ENCODE measurements around the gene AP1S3. TPM values are rescaled to one million over a fixed set of nuclear protein-coding genes. Genes with fewer than 3 reads are reported as not detected.
"Not testable (repeated sequence)": the region's sequence is repeated elsewhere in the genome, so short reads cannot be mapped to it uniquely, and the experiment has no call there.

Gene AP1S3
- total RNA-seq, 1 donor from 2014 or later: 0.47 TPM

DNA sequence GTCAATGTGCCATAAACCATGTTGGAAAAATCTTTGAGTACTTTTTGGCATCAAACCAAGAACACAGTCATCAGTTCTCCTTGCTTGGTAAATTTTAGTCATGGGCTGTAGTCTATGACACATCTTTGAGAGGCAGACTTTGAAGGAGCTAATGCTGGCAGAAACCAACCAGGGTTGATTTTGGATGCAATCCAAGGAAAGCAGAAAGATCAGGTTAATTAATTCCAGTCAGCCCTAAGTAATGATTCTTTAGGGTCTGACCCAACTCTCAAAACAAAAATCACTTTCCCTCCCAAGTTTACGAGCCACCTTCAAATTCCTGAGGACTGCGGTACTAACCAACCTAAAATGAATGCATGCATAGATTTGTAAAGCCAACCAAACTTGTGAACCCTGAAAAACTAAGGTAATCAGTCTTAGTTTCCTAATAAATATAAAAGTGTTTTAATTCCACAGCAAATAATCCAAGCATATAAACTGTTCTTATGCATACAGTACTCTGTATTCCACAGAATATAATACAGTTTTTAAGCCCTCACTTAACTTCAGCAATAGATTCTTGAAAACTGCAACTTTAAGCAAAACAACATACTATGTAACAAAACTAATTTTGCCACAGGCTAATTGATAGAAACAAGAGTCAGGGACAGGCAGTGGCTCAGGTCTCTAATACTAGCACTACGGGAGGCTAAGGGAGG is 22.0 kb downstream of the AP1S3 start:
- intact Hi-C loops (cut with micrococcal nuclease): no loop called here

DNA sequence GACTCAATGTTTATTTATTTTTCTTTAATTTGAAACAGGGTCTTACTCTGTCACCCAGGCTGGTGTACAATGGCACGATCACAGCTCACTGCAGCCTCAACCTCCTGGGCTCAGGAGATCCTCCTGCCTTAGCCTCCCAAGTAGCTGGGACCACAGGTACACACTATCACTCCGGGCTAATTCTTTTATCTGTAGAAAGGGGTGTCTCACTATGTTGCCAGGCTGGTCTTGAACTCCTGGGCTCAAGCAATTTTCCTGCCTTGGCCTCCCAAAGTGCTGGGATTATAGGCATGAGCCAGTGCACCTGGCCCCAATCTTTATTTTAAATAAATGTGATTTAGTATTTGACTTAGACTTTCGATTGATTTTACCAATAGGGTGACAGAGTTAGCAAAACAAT is 22.6 kb downstream of the AP1S3 start:
- not testable (repeated sequence) for DNase-seq

More for the DNA sequence above, 22.0 kb downstream of the AP1S3 start:
- Histone ChIP-seq H3K27me3 (ENCODE audit: low read depth) (no peaks in the 10 kb centered on the region), H3K36me3 (no peaks in the 10 kb centered on the region), H3K4me1 (no peaks in the 10 kb centered on the region), H3K9me3 (replicated peaks) (no peaks in the 10 kb centered on the region), H3K4me3 (no peak overlapping the region), H3K27ac (replicated peaks) (no peak overlapping the region)
- no peak for DNase-seq
- TF ChIP-seq, protein P1, sequence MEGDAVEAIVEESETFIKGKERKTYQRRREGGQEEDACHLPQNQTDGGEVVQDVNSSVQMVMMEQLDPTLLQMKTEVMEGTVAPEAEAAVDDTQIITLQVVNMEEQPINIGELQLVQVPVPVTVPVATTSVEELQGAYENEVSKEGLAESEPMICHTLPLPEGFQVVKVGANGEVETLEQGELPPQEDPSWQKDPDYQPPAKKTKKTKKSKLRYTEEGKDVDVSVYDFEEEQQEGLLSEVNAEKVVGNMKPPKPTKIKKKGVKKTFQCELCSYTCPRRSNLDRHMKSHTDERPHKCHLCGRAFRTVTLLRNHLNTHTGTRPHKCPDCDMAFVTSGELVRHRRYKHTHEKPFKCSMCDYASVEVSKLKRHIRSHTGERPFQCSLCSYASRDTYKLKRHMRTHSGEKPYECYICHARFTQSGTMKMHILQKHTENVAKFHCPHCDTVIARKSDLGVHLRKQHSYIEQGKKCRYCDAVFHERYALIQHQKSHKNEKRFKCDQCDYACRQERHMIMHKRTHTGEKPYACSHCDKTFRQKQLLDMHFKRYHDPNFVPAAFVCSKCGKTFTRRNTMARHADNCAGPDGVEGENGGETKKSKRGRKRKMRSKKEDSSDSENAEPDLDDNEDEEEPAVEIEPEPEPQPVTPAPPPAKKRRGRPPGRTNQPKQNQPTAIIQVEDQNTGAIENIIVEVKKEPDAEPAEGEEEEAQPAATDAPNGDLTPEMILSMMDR (IDR thresholded peaks at IDR 0.05; ENCODE audit: borderline replicate concordance): no peak

DNA sequence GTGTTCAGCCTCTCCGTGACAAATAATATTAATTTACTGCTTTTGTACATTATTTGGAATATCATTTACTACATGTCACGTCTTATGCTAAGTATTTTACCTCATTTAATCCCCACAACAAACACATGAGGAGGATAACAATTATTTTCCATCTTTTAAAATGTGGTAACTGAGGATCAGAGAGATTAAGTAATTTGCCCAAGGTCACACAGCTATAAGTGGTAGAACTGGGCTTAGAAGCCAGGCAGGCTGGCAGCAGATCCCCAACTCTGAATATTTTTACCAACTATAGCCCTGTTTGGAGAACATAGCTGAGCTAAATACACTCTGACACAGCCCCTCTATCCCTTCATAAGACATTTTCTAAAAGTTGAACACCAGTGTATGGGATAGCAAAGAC is 24.1 kb downstream of the AP1S3 start:
- H3K36me3 ChIP-seq: no peaks in the 10 kb centered on the region
- DNase-seq: no peak
- H3K27ac ChIP-seq (replicated peaks): no peak overlapping the region
- no peaks in the 10 kb centered on the region for H3K9me3 ChIP-seq (replicated peaks)
- no peaks in the 10 kb centered on the region for H3K27me3 ChIP-seq (ENCODE audit: low read depth)
- TF ChIP-seq, protein P1 (IDR thresholded peaks at IDR 0.05; ENCODE audit: borderline replicate concordance): no peak
- no peak overlapping the region for H3K4me3 ChIP-seq
- no peaks in the 10 kb centered on the region for H3K4me1 ChIP-seq
- intact Hi-C loops (cut with micrococcal nuclease): no loop called here

More for the DNA sequence above, 22.6 kb downstream of the AP1S3 start:
- H3K4me3 ChIP-seq; H3K27me3 ChIP-seq (ENCODE audit: low read depth); H3K4me1 ChIP-seq; H3K27ac ChIP-seq (replicated peaks); H3K36me3 ChIP-seq; H3K9me3 ChIP-seq (replicated peaks); intact Hi-C loops (cut with micrococcal nuclease): not testable (repeated sequence)

DNA sequence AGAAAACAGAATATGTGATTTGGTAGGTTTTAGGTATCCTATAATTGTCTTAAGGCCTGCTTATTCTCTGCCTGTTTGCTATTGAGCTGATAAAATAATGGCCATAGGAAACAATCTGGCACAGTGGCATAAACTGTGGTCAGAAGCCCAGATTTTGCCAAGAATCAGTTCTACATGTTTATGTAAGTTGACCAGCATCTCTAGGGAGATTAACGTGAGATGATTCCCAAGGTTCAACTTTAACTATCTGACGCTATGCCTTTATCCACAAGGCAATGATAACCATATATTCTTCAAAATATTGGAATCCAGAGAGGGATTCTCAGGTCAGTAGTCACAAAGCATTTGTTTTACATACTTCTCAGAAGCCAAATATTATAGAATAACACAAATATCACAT is 25.6 kb downstream of the AP1S3 start:
- no peaks in the 10 kb centered on the region for H3K36me3 ChIP-seq
- no peak for DNase-seq
- TF ChIP-seq, protein P1 (IDR thresholded peaks at IDR 0.05; ENCODE audit: borderline replicate concordance): no peak
- no peaks in the 10 kb centered on the region for H3K9me3 ChIP-seq (replicated peaks)
- intact Hi-C loops (cut with micrococcal nuclease): no loop called here
- no peaks in the 10 kb centered on the region for H3K4me1 ChIP-seq
- H3K27ac ChIP-seq (replicated peaks): no peak overlapping the region
- no peaks in the 10 kb centered on the region for H3K27me3 ChIP-seq (ENCODE audit: low read depth)
- no peak overlapping the region for H3K4me3 ChIP-seq

DNA sequence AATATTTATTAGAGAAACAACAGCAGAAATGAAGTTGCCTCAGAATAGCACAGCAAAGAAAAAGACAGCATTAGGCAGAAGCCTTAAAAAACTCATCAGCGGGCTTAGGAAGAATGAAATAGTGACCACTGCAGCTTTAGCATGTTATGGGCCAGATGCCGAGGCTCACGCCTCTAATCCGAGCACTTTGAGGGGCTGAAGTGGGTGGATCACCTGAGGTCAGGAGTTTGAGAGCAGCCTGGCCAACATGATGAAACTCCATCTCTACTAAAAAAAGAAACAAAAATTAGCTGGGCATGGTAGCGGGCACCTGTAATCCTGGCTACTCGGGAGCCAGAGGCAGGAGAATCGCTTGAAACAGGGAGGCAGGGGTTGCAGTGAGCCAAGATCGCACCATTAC is 32.4 kb downstream of the AP1S3 start:
- Histone ChIP-seq H3K9me3 (replicated peaks) (no peaks in the 10 kb centered on the region), H3K27ac (replicated peaks) (no peak overlapping the region), H3K27me3 (ENCODE audit: low read depth) (no peaks in the 10 kb centered on the region), H3K36me3 (no peaks in the 10 kb centered on the region), H3K4me3 (no peak overlapping the region), H3K4me1 (no peaks in the 10 kb centered on the region)
- TF ChIP-seq, protein P1 (IDR thresholded peaks at IDR 0.05; ENCODE audit: borderline replicate concordance): no peak
- no peak for DNase-seq
- intact Hi-C loops (cut with micrococcal nuclease): no loop called here

DNA sequence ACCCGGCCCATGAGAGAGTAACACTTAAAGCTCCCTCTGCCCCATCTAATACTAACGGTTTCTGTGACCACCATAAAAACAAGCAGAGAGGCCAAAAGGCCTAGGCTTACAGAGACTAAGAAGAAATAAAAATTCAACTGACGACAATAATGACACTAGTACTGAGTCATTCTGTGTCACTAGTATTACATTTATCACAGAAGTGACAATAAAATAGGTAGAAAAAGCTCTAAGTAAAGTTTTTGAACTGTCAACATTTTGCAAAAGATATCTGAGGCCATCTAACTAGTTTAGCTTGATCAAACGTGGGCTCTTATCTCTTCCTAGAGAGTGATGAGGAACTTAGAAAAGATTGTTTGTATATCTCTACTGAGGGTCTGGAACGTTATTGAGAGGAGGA is 35.6 kb downstream of the AP1S3 start:
- Histone ChIP-seq H3K27ac (replicated peaks) (no peak overlapping the region), H3K36me3 (no peaks in the 10 kb centered on the region), H3K9me3 (replicated peaks) (no peaks in the 10 kb centered on the region), H3K4me3 (no peak overlapping the region), H3K4me1 (no peaks in the 10 kb centered on the region), H3K27me3 (ENCODE audit: low read depth) (no peaks in the 10 kb centered on the region)
- TF ChIP-seq, protein P1 (IDR thresholded peaks at IDR 0.05; ENCODE audit: borderline replicate concordance): no peak
- DNase-seq: no peak
- intact Hi-C loops (cut with micrococcal nuclease): no loop called here

All from left ventricle myocardium inferior (tissue), 1 donor.